GM23338 (cell line): ENCODE measurements around the gene OTUD3. TPM values are rescaled to one million over a fixed set of nuclear protein-coding genes. Genes with fewer than 3 reads are reported as not detected.

ENCODE experiments used
- ATAC-seq: fragments of 200-7000 bp; cut with Tn5 transposase; 3 replicates; pipeline ENCODE4 v1.9.1; 2020
- DNase-seq: peaks from one replicate; pipeline ENCODE4 v3.0.0-alpha.2; 2015; ENCODE audit warnings: low spot score
- H2AFZ ChIP-seq: fragments of 200-600 bp; sonication (generic); 2 replicates; pipeline ENCODE4 v1.8.0; 2016; ENCODE audit warnings: antibody characterized with exemption, mild to moderate bottlenecking, moderate library complexity
- H3F3A ChIP-seq: fragments of 200-600 bp; sonication (generic); replicated peaks from 2 replicates; pipeline ENCODE4 v1.8.0; 2017; ENCODE audit warnings: antibody characterized with exemption, mixed run types, low read depth
- H3K27ac ChIP-seq: fragments of 200-600 bp; sonication (generic); 2 replicates; pipeline ENCODE4 v1.6.1; 2016; ENCODE audit warnings: low read depth
- H3K27me3 ChIP-seq: fragments of 200-600 bp; sonication (generic); 2 replicates; pipeline ENCODE4 v1.8.0; 2016; ENCODE audit warnings: mild to moderate bottlenecking, mixed run types, moderate library complexity; ENCODE audit not compliant: insufficient read depth
- H3K36me3 ChIP-seq: fragments of 200-600 bp; sonication (generic); 2 replicates; pipeline ENCODE4 v1.8.0; 2016; ENCODE audit warnings: mild to moderate bottlenecking; ENCODE audit not compliant: insufficient read depth
- H3K4me1 ChIP-seq: fragments of 200-600 bp; sonication (generic); 2 replicates; pipeline ENCODE4 v1.8.0; 2016; ENCODE audit warnings: mild to moderate bottlenecking, moderate library complexity; ENCODE audit not compliant: insufficient read depth
- H3K4me2 ChIP-seq: fragments of 200-600 bp; sonication (generic); 2 replicates; pipeline ENCODE4 v1.7.1; 2017; ENCODE audit warnings: mixed run types
- H3K4me3 ChIP-seq: fragments of 200-600 bp; sonication (generic); 2 replicates; pipeline ENCODE4 v1.6.1; 2016; ENCODE audit warnings: mixed run types
- H3K79me2 ChIP-seq: fragments of 200-600 bp; sonication (generic); replicated peaks from 2 replicates; pipeline ENCODE4 v1.8.0; 2017; ENCODE audit warnings: mild to moderate bottlenecking; ENCODE audit not compliant: insufficient read depth
- H3K9me2 ChIP-seq: fragments of 200-600 bp; sonication (generic); 2 replicates; pipeline ENCODE4 v1.8.0; 2017; ENCODE audit not compliant: insufficient read depth
- H4K20me1 ChIP-seq: fragments of 200-600 bp; sonication (generic); replicated peaks from 2 replicates; pipeline ENCODE4 v1.8.0; 2017; ENCODE audit warnings: mild to moderate bottlenecking; ENCODE audit not compliant: insufficient read depth
- H3K27ac Mint-ChIP-seq: 2 replicates; pipeline ENCODE4 v1.8.0; 2020; ENCODE audit warnings: inconsistent platforms, mild to moderate bottlenecking, moderate library complexity, mixed read lengths
- H3K27me3 Mint-ChIP-seq: 3 replicates; pipeline ENCODE4 v1.8.0; 2022; ENCODE audit warnings: low read depth, mild to moderate bottlenecking, moderate library complexity, mixed read lengths, inconsistent platforms; ENCODE audit not compliant: insufficient read depth, poor library complexity
- H3K36me3 Mint-ChIP-seq: 3 replicates; pipeline ENCODE4 v1.8.0; 2021; ENCODE audit warnings: low read depth, mild to moderate bottlenecking, inconsistent platforms, moderate library complexity, mixed read lengths
- H3K4me1 Mint-ChIP-seq: 3 replicates; pipeline ENCODE4 v1.8.0; 2020; ENCODE audit warnings: mild to moderate bottlenecking, inconsistent platforms, mixed read lengths
- H3K4me3 Mint-ChIP-seq: 3 replicates; pipeline ENCODE4 v1.8.0; 2021; ENCODE audit warnings: moderate library complexity, mild to moderate bottlenecking, inconsistent platforms, mixed read lengths
- H3K9me3 Mint-ChIP-seq: 3 replicates; pipeline ENCODE4 v1.8.0; 2020; ENCODE audit warnings: moderate library complexity, mild to moderate bottlenecking, inconsistent platforms, mixed read lengths
- CREB1 ChIP-seq: fragments of 250-450 bp; sonication (Bioruptor Pico); IDR thresholded peaks from 2 replicates; pipeline ENCODE4 v1.5.0; 2020; ENCODE audit warnings: low read depth, mild to moderate bottlenecking, moderate library complexity
- ETS1 ChIP-seq: IDR thresholded peaks from 2 replicates; pipeline ENCODE4 v1.6.1; 2016; ENCODE audit warnings: antibody characterized with exemption
- EZH2 ChIP-seq: fragments of 200-600 bp; sonication (generic); IDR thresholded peaks from one replicate; pipeline ENCODE4 v1.8.0; 2017; ENCODE audit warnings: antibody characterized with exemption, mild to moderate bottlenecking, low read depth; ENCODE audit not compliant: unreplicated experiment
- EZH2phosphoT487 ChIP-seq: fragments of 200-600 bp; sonication (generic); IDR thresholded peaks from one replicate; pipeline ENCODE4 v1.8.1; 2018; ENCODE audit warnings: antibody characterized with exemption; ENCODE audit not compliant: unreplicated experiment
- JUNB ChIP-seq: IDR thresholded peaks from one replicate; pipeline ENCODE4 v1.6.1; 2016; ENCODE audit warnings: antibody characterized with exemption; ENCODE audit not compliant: unreplicated experiment
- NANOG ChIP-seq: IDR thresholded peaks from 2 replicates; pipeline ENCODE4 v1.6.1; 2016; ENCODE audit warnings: antibody characterized with exemption, borderline replicate concordance
- POLR2AphosphoS5 ChIP-seq: IDR thresholded peaks from 2 replicates; pipeline ENCODE4 v1.6.1; 2016; ENCODE audit warnings: antibody characterized with exemption, low read depth
- REST ChIP-seq: IDR thresholded peaks from one replicate; pipeline ENCODE4 v1.6.1; 2018; ENCODE audit warnings: antibody characterized with exemption; ENCODE audit not compliant: unreplicated experiment
- ZNF114 ChIP-seq: fragments of 250-450 bp; sonication (Bioruptor Pico); IDR thresholded peaks from 2 replicates; pipeline ENCODE4 v1.5.0; 2020; ENCODE audit warnings: mild to moderate bottlenecking, moderate library complexity
- ZNF331 ChIP-seq: fragments of 250-450 bp; sonication (Bioruptor Pico); IDR thresholded peaks from 2 replicates; pipeline ENCODE4 v1.5.0; 2020; ENCODE audit warnings: low read depth, mild to moderate bottlenecking, moderate library complexity
- ZNF462 ChIP-seq: fragments of 250-450 bp; sonication (Bioruptor Pico); IDR thresholded peaks from 2 replicates; pipeline ENCODE4 v1.5.0; 2020; ENCODE audit warnings: mild to moderate bottlenecking, moderate library complexity
- polyA plus RNA-seq: library from polyadenylated mRNA; unstranded; fragments of >200 nt; fragmentation: Nextera tagmentation; extraction: Ambion mirVana; gene quantifications from 2 replicates; pipeline ENCODE4 v1.2.1, GENCODE V29; 2016
- total RNA-seq: library from RNA; depleted of rRNA; stranded (reverse); fragments of >200 nt; shearing (Covaris generic); gene quantifications from 2 replicates; pipeline ENCODE4 v1.2.3, GENCODE V29; 2014

OTUD3 gene
- total and polyA plus RNA-seq, 2 experiments from 2014 or later = 3.0 to 12.9 TPM

- H3K9me3 Mint-ChIP-seq = peaks cover 11% of the 10 kb centered on the region; the same call in 2 of the 3 replicates
- H3K4me1 Mint-ChIP-seq = no peaks in the 10 kb centered on the region
- Histone ChIP-seq H3F3A (no peaks in the 10 kb centered on the region), H4K20me1 (no peaks in the 10 kb centered on the region), H3K27me3 (no peaks in the 10 kb centered on the region), H3K4me3 (no peak overlapping the region), H3K36me3 (no peaks in the 10 kb centered on the region), H3K9me2 (no peaks in the 10 kb centered on the region), H3K4me1 (no peaks in the 10 kb centered on the region), H3K4me2 (no peak overlapping the region), H3K79me2 (no peaks in the 10 kb centered on the region), H3K27ac (no peak overlapping the region), H2AFZ (no peak overlapping the region)
- ATAC-seq (no peak), DNase-seq (no peak)
- H3K4me3 Mint-ChIP-seq = no peak overlapping the region
- no peak for TF ChIP-seq EZH2phosphoT487
- no peak for TF ChIP-seq EZH2
- no peak for TF ChIP-seq ETS1
- no peak for TF ChIP-seq NANOG
- TF ChIP-seq REST = no peak
- no peak for TF ChIP-seq JUNB
- TF ChIP-seq ZNF462 (CRISPR knock-in tag) = no peak
- TF ChIP-seq CREB1 (CRISPR knock-in tag) = no peak
- no peak for TF ChIP-seq ZNF331
- TF ChIP-seq ZNF114 (CRISPR knock-in tag) = no peak
- no peak for TF ChIP-seq POLR2AphosphoS5
- peaks cover 9% of the 10 kb centered on the region for H3K27me3 Mint-ChIP-seq
- peaks cover 5% of the 10 kb centered on the region; the same call in 1 of the 3 replicates for H3K36me3 Mint-ChIP-seq
- H3K27ac Mint-ChIP-seq = no peak overlapping the region
Measured at GRCh38 chr1:19858893-19859292, 23.3 kb upstream of the OTUD3 start.
